IMR-90 (cell line): Measurements from ENCODE around the gene PPM1H. TPM values are rescaled to one million over a fixed set of nuclear protein-coding genes. Genes with fewer than 3 reads are reported as not detected.

Source experiments
- ATAC-seq: fragments of 200-7000 bp; cut with Tn5 transposase; 2 replicates; pipeline ENCODE4 v1.9.1; 2020; ENCODE audit warnings: low read depth, mild to moderate bottlenecking, moderate library complexity
- BruUV-seq: library from RNA; stranded (reverse); fragments of 400-500 nt; replicated peaks from 2 replicates; lab custom pipeline; 2021; lab: Mats Ljungman, UMichigan
- CTCF ChIA-PET: fragments of 300-600 bp; formaldehyde crosslinking; extraction: SDS; loops from one replicate; lab custom pipeline; 2021; ENCODE audit warnings: antibody characterized with exemption; lab: Yijun Ruan, JAX
- POLR2A ChIA-PET: fragments of 300-600 bp; sonication (Branson Sonifier 250); formaldehyde crosslinking; loops from one replicate; lab custom pipeline; 2022; ENCODE audit warnings: antibody characterized with exemption; ENCODE audit not compliant: unreplicated experiment; lab: Charles Lee
- DNase-seq: peaks from one replicate; pipeline ENCODE4 v3.0.0; 2013
- H2AFZ ChIP-seq: replicated peaks from 2 replicates; pipeline ENCODE3; 2013; ENCODE audit warnings: low read length, mild to moderate bottlenecking; ENCODE audit not compliant: poor library complexity
- H2AK5ac ChIP-seq: 2 replicates; pipeline ENCODE4 v1.6.1; 2013; ENCODE audit warnings: low read depth, low read length, inconsistent platforms
- H2AK9ac ChIP-seq: replicated peaks from 2 replicates; pipeline ENCODE3; 2013; ENCODE audit warnings: mild to moderate bottlenecking, low read depth, low read length, moderate library complexity; ENCODE audit not compliant: poor library complexity
- H2BK120ac ChIP-seq: 2 replicates; pipeline ENCODE4 v1.6.1; 2013; ENCODE audit warnings: low read depth, low read length, inconsistent platforms
- H2BK15ac ChIP-seq: 3 replicates; pipeline ENCODE4 v1.6.1; 2013; ENCODE audit warnings: low read depth, low read length, inconsistent platforms
- H2BK20ac ChIP-seq: 2 replicates; pipeline ENCODE4 v1.6.1; 2013; ENCODE audit warnings: low read depth, mild to moderate bottlenecking, inconsistent platforms, low read length, moderate library complexity
- H2BK5ac ChIP-seq: 2 replicates; pipeline ENCODE4 v1.6.1; 2013; ENCODE audit warnings: mild to moderate bottlenecking, low read depth, low read length, inconsistent platforms; ENCODE audit not compliant: poor library complexity, severe bottlenecking
- H3K14ac ChIP-seq: replicated peaks from 2 replicates; pipeline ENCODE4 v1.6.1; 2013; ENCODE audit warnings: low read depth, low read length, inconsistent platforms
- H3K18ac ChIP-seq: 2 replicates; pipeline ENCODE4 v1.6.1; 2013; ENCODE audit warnings: low read depth, low read length, control low read depth
- H3K23ac ChIP-seq: 2 replicates; pipeline ENCODE4 v1.6.1; 2013; ENCODE audit warnings: low read depth, low read length, inconsistent platforms
- H3K27ac ChIP-seq: 2 replicates; pipeline ENCODE4 v1.5.1; 2013; ENCODE audit warnings: mild to moderate bottlenecking, control low read depth, low read length; ENCODE audit not compliant: insufficient read depth
- H3K27me3 ChIP-seq: 2 replicates; pipeline ENCODE4 v1.6.1; 2013; ENCODE audit warnings: low read length; ENCODE audit not compliant: control insufficient read depth, insufficient read depth
- H3K36me3 ChIP-seq: 2 replicates; pipeline ENCODE4 v1.6.1; 2013; ENCODE audit warnings: low read length, mixed read lengths; ENCODE audit not compliant: control insufficient read depth, insufficient read depth
- H3K4ac ChIP-seq: 2 replicates; pipeline ENCODE4 v1.6.1; 2013; ENCODE audit warnings: low read depth, low read length, inconsistent platforms
- H3K4me1 ChIP-seq: 2 replicates; pipeline ENCODE4 v1.6.1; 2013; ENCODE audit warnings: low read length, mixed read lengths; ENCODE audit not compliant: control insufficient read depth, insufficient read depth
- H3K4me2 ChIP-seq: 2 replicates; pipeline ENCODE4 v1.6.1; 2013; ENCODE audit warnings: low read depth, mild to moderate bottlenecking, control low read depth, low read length, moderate library complexity
- H3K4me3 ChIP-seq: 2 replicates; pipeline ENCODE4 v1.5.1; 2013; ENCODE audit warnings: low read depth, mild to moderate bottlenecking, control low read depth, low read length, moderate library complexity; ENCODE audit not compliant: insufficient read depth
- H3K56ac ChIP-seq: 2 replicates; pipeline ENCODE4 v1.6.1; 2013; ENCODE audit warnings: low read length, inconsistent platforms; ENCODE audit not compliant: insufficient read depth; ENCODE audit errors: extremely low read depth
- H3K79me1 ChIP-seq, 2 experiments: 2 replicates each; pipeline ENCODE4 v1.6.1; 2013; ENCODE audit warnings: low read length in 2 of 2, inconsistent platforms in 1 of 2, low read depth in 1 of 2
- H3K9ac ChIP-seq: 2 replicates; pipeline ENCODE4 v1.6.1; 2013; ENCODE audit warnings: low read depth, low read length, control low read depth
- H3K9me1 ChIP-seq: 2 replicates; pipeline ENCODE4 v1.6.1; 2013; ENCODE audit warnings: low read length, inconsistent platforms; ENCODE audit not compliant: insufficient read depth
- H3K9me3 ChIP-seq: 2 replicates; pipeline ENCODE4 v1.6.1; 2013; ENCODE audit warnings: low read length; ENCODE audit not compliant: control insufficient read depth, insufficient read depth
- H4K20me1 ChIP-seq: 2 replicates; pipeline ENCODE4 v1.6.1; 2013; ENCODE audit warnings: low read length, inconsistent platforms; ENCODE audit not compliant: insufficient read depth
- H4K5ac ChIP-seq: 2 replicates; pipeline ENCODE4 v1.6.1; 2013; ENCODE audit warnings: mild to moderate bottlenecking, low read depth, low read length, control low read depth
- H4K8ac ChIP-seq, 2 experiments: 2 replicates each; pipeline ENCODE4 v1.6.1; 2013; ENCODE audit warnings: low read depth in 2 of 2, low read length in 2 of 2, control low read depth in 1 of 2, inconsistent platforms in 1 of 2
- H4K91ac ChIP-seq: 2 replicates; pipeline ENCODE4 v1.6.1; 2013; ENCODE audit warnings: low read depth, low read length, inconsistent platforms; ENCODE audit not compliant: insufficient read depth
- CEBPB ChIP-seq: IDR thresholded peaks from 2 replicates; pipeline ENCODE4 v1.6.1; 2012; ENCODE audit warnings: low read depth, low read length, improper control_type of control experiment
- CHD1 ChIP-seq: IDR thresholded peaks from 2 replicates; pipeline ENCODE4 v1.6.1; 2012; ENCODE audit warnings: low read depth, low read length, improper control_type of control experiment
- ELK1 ChIP-seq: fragments of 150-350 bp; IDR thresholded peaks from 2 replicates; pipeline ENCODE4 v1.6.1; 2016; ENCODE audit warnings: low read depth, mild to moderate bottlenecking, low read length, moderate library complexity, borderline replicate concordance
- FOS ChIP-seq: fragments of 150-350 bp; IDR thresholded peaks from 2 replicates; pipeline ENCODE4 v1.6.1; 2016; ENCODE audit warnings: low read depth, low read length
- MAFK ChIP-seq: IDR thresholded peaks from 2 replicates; pipeline ENCODE4 v1.6.1; 2012; ENCODE audit warnings: low read depth, low read length, improper control_type of control experiment
- MAZ ChIP-seq: IDR thresholded peaks from 2 replicates; pipeline ENCODE4 v1.6.1; 2012; ENCODE audit warnings: low read depth, mild to moderate bottlenecking, low read length, improper control_type of control experiment, moderate library complexity, borderline replicate concordance
- MXI1 ChIP-seq: IDR thresholded peaks from 2 replicates; pipeline ENCODE4 v1.6.1; 2012; ENCODE audit warnings: low read depth, mild to moderate bottlenecking, low read length, moderate library complexity, borderline replicate concordance
- POLR2A ChIP-seq: IDR thresholded peaks from 2 replicates; pipeline ENCODE4 v1.6.1; 2012; ENCODE audit warnings: mild to moderate bottlenecking, low read depth, low read length
- RAD21 ChIP-seq: IDR thresholded peaks from 2 replicates; pipeline ENCODE4 v1.6.1; 2012; ENCODE audit warnings: low read length, improper control_type of control experiment
- RCOR1 ChIP-seq: IDR thresholded peaks from 2 replicates; pipeline ENCODE4 v1.6.1; 2012; ENCODE audit warnings: mild to moderate bottlenecking, low read length, improper control_type of control experiment; ENCODE audit not compliant: insufficient replicate concordance
- RFX5 ChIP-seq: IDR thresholded peaks from 2 replicates; pipeline ENCODE4 v1.8.0; 2012; ENCODE audit warnings: low read depth, mild to moderate bottlenecking, low read length, moderate library complexity
- SMC3 ChIP-seq: fragments of 150-350 bp; IDR thresholded peaks from 2 replicates; pipeline ENCODE4 v1.6.1; 2016; ENCODE audit warnings: low read depth, mild to moderate bottlenecking, antibody characterized with exemption, low read length, moderate library complexity
- USF2 ChIP-seq: fragments of 150-350 bp; IDR thresholded peaks from 2 replicates; pipeline ENCODE4 v1.6.1; 2017; ENCODE audit warnings: mild to moderate bottlenecking, antibody characterized with exemption, low read length, low read depth
- WGBS, 2 experiments: methylation state at CpG; one replicate each; pipeline versions ENCODE4 v1.1.5 to v1.1.7; 2013; ENCODE audit warnings: missing lambda C conversion rate in 2 of 2; ENCODE audit not compliant: insufficient read length in 1 of 2; ENCODE audit errors: extremely low coverage in 2 of 2; 5-methylcytosine and 5-hydroxymethylcytosine counted together
- dilution Hi-C: fragments of 300-500 bp; cut with HindIII; formaldehyde crosslinking; loops from one replicate; pipeline ENCODE4 v1.14.3; 2018; ENCODE audit warnings: low sequenced_read_pairs; ENCODE audit not compliant: unreplicated experiment
- in situ Hi-C: fragments of 300-500 bp; cut with MboI; formaldehyde crosslinking; loops from 3 replicates; pipeline ENCODE4 v1.14.3; 2019; ENCODE audit warnings: low sequenced_read_pairs, inconsistent platforms, mixed read lengths
- intact Hi-C: fragments of 100-400 bp; cut with micrococcal nuclease; formaldehyde crosslinking; loops from 2 replicates; pipeline ENCODE4 v1.10.0; 2022
- polyA plus RNA-seq, 3 experiments: library from polyadenylated mRNA; depleted of rRNA; stranded (reverse); fragments of >200 nt; gene quantifications; 2 replicates each; pipeline ENCODE4 v1.2.3, GENCODE V29; 2012; ENCODE audit warnings: low replicate concordance in 1 of 3
- total RNA-seq: library from RNA; depleted of rRNA; stranded (reverse); fragments of >200 nt; gene quantifications from 2 replicates; pipeline ENCODE4 v1.2.3, GENCODE V29; 2012

The PPM1H gene
- total and polyA plus RNA-seq, 2 of the 4 experiments (the other 2 are of a cell fraction): 0.14 to 0.18 TPM

GRCh38 chr12:62749586-62749985, 185.4 kb downstream of the PPM1H start:
- H3K36me3 ChIP-seq: no peaks in the 10 kb centered on the region
- H3K9ac ChIP-seq: no peak overlapping the region
- no peak overlapping the region for H3K23ac ChIP-seq
- H2AK9ac ChIP-seq: no peak overlapping the region
- H3K9me1 ChIP-seq: 0 out of 2 replicates have a peak, but pooled peaks cover 5% of the 10 kb centered on the region
- ATAC-seq: no peak
- dilution Hi-C loops (no loop called here), in situ Hi-C loops (no loop called here), intact Hi-C loops (no loop called here)
- no peak for DNase-seq
- H2BK5ac ChIP-seq: no peak overlapping the region
- no peak overlapping the region for H3K18ac ChIP-seq
- no CpG with 5 or more reads among the region's 1 CpG for WGBS, 2 experiments
- no peaks in the 10 kb centered on the region; the same call in 1 of the 2 replicates for H3K4me1 ChIP-seq
- H3K4me2 ChIP-seq: no peak overlapping the region
- H4K5ac ChIP-seq: no peak overlapping the region
- H3K56ac ChIP-seq: no peak overlapping the region
- no peaks in the 10 kb centered on the region for H3K79me1 ChIP-seq
- no peak overlapping the region for H2AK5ac ChIP-seq
- H2BK15ac ChIP-seq: no peak overlapping the region
- CTCF ChIA-PET: interaction anchor here (0.6 kb wide), 1 partner anchor 122 kb away, joined by 3 read pairs; no protein-coding TSS in a partner anchor
- BruUV-seq: no TSS peak
- H3K4ac ChIP-seq: no peak overlapping the region
- no peak overlapping the region; the same call in 1 of the 2 replicates for H2BK120ac ChIP-seq
- H2BK20ac ChIP-seq: no peak overlapping the region
- no peak for TF ChIP-seq POLR2A
- TF ChIP-seq CEBPB: no peak
- TF ChIP-seq MAZ: no peak
- TF ChIP-seq RCOR1: no peak
- no peak for TF ChIP-seq RAD21
- no peak for TF ChIP-seq SMC3
- TF ChIP-seq ELK1: no peak
- no peak for TF ChIP-seq RFX5
- TF ChIP-seq MAFK: no peak
- no peak for TF ChIP-seq FOS
- no peak for TF ChIP-seq CHD1
- TF ChIP-seq USF2: no peak
- TF ChIP-seq MXI1: no peak
- no peak overlapping the region for H4K91ac ChIP-seq
- H3K9me3 ChIP-seq: no peaks in the 10 kb centered on the region
- POLR2A ChIA-PET: interaction anchor here (0.5 kb wide), 1 partner anchor 904 kb away, joined by 4 read pairs; no protein-coding TSS in a partner anchor
- no peak overlapping the region for H3K4me3 ChIP-seq
- H3K27me3 ChIP-seq: peaks cover 21% of the 10 kb centered on the region
- no peak overlapping the region for H3K27ac ChIP-seq
- no peaks in the 10 kb centered on the region for H4K20me1 ChIP-seq
- H2AFZ ChIP-seq: no peak overlapping the region
- H4K8ac ChIP-seq: no peak overlapping the region
- H3K14ac ChIP-seq: no peak overlapping the region
